Nephron progenitor cell (in vitro differentiated cells): ENCODE results near the gene APPL2.

Source experiments
- DNase-seq: peaks from one replicate; pipeline ENCODE4 v3.0.0; 2021
- H3K27ac Mint-ChIP-seq: 2 replicates; pipeline ENCODE4 v1.8.0; 2021; ENCODE audit warnings: mild to moderate bottlenecking, moderate library complexity, mixed read lengths
- H3K27me3 Mint-ChIP-seq: 2 replicates; pipeline ENCODE4 v1.8.0; 2021; ENCODE audit warnings: mild to moderate bottlenecking, low read depth, mixed read lengths; ENCODE audit not compliant: poor library complexity
- H3K36me3 Mint-ChIP-seq: 2 replicates; pipeline ENCODE4 v1.8.0; 2021; ENCODE audit warnings: low read depth, mixed read lengths
- H3K4me1 Mint-ChIP-seq: 2 replicates; pipeline ENCODE4 v1.8.0; 2021; ENCODE audit warnings: mixed read lengths
- H3K4me3 Mint-ChIP-seq: 2 replicates; pipeline ENCODE4 v1.8.0; 2021; ENCODE audit warnings: mild to moderate bottlenecking, moderate library complexity, mixed read lengths
- H3K9me3 Mint-ChIP-seq: 2 replicates; pipeline ENCODE4 v1.8.0; 2021; ENCODE audit warnings: mild to moderate bottlenecking, moderate library complexity, mixed read lengths
- CTCF ChIP-seq: fragments of 200-600 bp; sonication (generic); IDR thresholded peaks from 2 replicates; pipeline ENCODE4 v1.5.0; 2021; ENCODE audit warnings: antibody characterized with exemption

APPL2 gene

GRCh38 chr12:105214148-105214547 lies 21.8 kb downstream of the APPL2 start:
- H3K9me3 Mint-ChIP-seq, result no peaks in the 10 kb centered on the region
- TF ChIP-seq CTCF, result no peak
- H3K27me3 Mint-ChIP-seq, result no peaks in the 10 kb centered on the region
- no peak for DNase-seq
- peaks cover 12% of the 10 kb centered on the region for H3K4me1 Mint-ChIP-seq
- H3K27ac Mint-ChIP-seq, result no peak overlapping the region
- peaks cover 75% of the 10 kb centered on the region for H3K36me3 Mint-ChIP-seq
- no peak overlapping the region for H3K4me3 Mint-ChIP-seq

GRCh38 chr12:105212438-105212837 lies 23.5 kb downstream of the APPL2 start:
- Mint-ChIP-seq H3K27ac (no peak overlapping the region), H3K9me3 (no peaks in the 10 kb centered on the region), H3K4me1 (peaks cover 24% of the 10 kb centered on the region)

GRCh38 chr12:105209091-105209490 lies 26.9 kb downstream of the APPL2 start:
- TF ChIP-seq CTCF, result no peak
- Mint-ChIP-seq H3K36me3 (peaks cover 85% of the 10 kb centered on the region), H3K27ac (no peak overlapping the region), H3K4me3 (no peak overlapping the region), H3K27me3 (no peaks in the 10 kb centered on the region), H3K9me3 (no peaks in the 10 kb centered on the region), H3K4me1 (peaks cover 20% of the 10 kb centered on the region)
- DNase-seq, result no peak

More at GRCh38 chr12:105212438-105212837, 23.5 kb downstream of the APPL2 start:
- no peak for TF ChIP-seq CTCF
- Mint-ChIP-seq H3K36me3 (peaks cover 87% of the 10 kb centered on the region), H3K27me3 (no peaks in the 10 kb centered on the region), H3K4me3 (no peak overlapping the region)
- no peak for DNase-seq

GRCh38 chr12:105206686-105207374 lies 29.1 kb downstream of the APPL2 start:
- Mint-ChIP-seq H3K4me3 (no peak overlapping the region), H3K9me3 (no peaks in the 10 kb centered on the region), H3K27me3 (no peaks in the 10 kb centered on the region), H3K36me3 (peaks cover 83% of the 10 kb centered on the region), H3K27ac (no peak overlapping the region), H3K4me1 (peaks cover 36% of the 10 kb centered on the region)
- TF ChIP-seq CTCF, result no peak
- DNase-seq, result no peak

- no peaks in the 10 kb centered on the region for H3K27me3 Mint-ChIP-seq
- no peak for DNase-seq
- H3K4me3 Mint-ChIP-seq, result no peak overlapping the region
- no peak overlapping the region for H3K27ac Mint-ChIP-seq
- no peak for TF ChIP-seq CTCF
- H3K9me3 Mint-ChIP-seq, result no peaks in the 10 kb centered on the region
- H3K36me3 Mint-ChIP-seq, result peaks cover 80% of the 10 kb centered on the region
- H3K4me1 Mint-ChIP-seq, result peaks cover 49% of the 10 kb centered on the region
Observed at GRCh38 chr12:105205322-105206048, 30.5 kb downstream of the APPL2 start.

GRCh38 chr12:105204916-105205315 lies 31.1 kb downstream of the APPL2 start:
- Mint-ChIP-seq H3K4me1 (peaks cover 51% of the 10 kb centered on the region), H3K36me3 (peaks cover 75% of the 10 kb centered on the region), H3K27me3 (no peaks in the 10 kb centered on the region), H3K27ac (no peak overlapping the region), H3K4me3 (no peak overlapping the region), H3K9me3 (no peaks in the 10 kb centered on the region)
- no peak for TF ChIP-seq CTCF
- no peak for DNase-seq
